ENCODE measurements around the gene KLHL17.

KLHL17 gene

DNA sequence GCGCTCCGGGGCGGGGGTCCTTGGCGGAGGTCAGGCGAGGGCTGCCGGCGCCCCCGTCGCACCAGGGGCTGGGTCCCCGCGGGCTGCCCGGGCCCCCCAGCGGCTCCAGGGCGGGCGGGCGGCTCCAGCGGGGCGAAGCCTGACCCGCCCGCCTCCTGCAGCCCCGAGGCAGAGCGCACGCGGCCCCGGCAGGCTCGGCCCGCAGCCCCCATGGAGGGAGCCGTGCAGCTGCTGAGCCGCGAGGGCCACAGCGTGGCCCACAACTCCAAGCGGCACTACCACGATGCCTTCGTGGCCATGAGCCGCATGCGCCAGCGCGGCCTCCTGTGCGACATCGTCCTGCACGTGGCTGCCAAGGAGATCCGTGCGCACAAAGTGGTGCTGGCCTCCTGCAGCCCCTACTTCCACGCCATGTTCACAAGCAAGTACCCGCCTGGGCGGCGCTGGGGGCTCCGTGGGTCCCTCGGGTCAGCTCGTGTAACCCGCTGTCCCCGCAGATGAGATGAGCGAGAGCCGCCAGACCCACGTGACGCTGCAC is 817 bp downstream of the KLHL17 start:
- H2BK15ac ChIP-seq (ENCODE audit: low read length) = peak overlapping the region; percentile 1
- H3K18ac ChIP-seq (ENCODE audit: low read length) = peak overlapping the region; percentile 87
- peaks cover 16 to 41% of the 10 kb centered on the region in 2 donors for H3K36me3 ChIP-seq (replicated peaks in 1 of 2; ENCODE audit: control insufficient read depth in 2 of 2, insufficient read depth in 2 of 2, low read length in 2 of 2)
- no peak for DNase-seq (ENCODE audit: low spot score)
- peak overlapping the region; percentile 77 for H3K9ac ChIP-seq (ENCODE audit: low read depth, low read length, poor library complexity)
- H3K4me1 ChIP-seq (ENCODE audit: control insufficient read depth in 2 of 2, insufficient read depth in 1 of 2, low read depth in 1 of 2, low read length in 2 of 2) = peaks cover 2 to 5% of the 10 kb centered on the region in 2 donors
- WGBS, 2 donors (ENCODE audit: extremely low coverage in 2 of 2, insufficient read length in 2 of 2, insufficient replicate concordance in 1 of 2) = no CpG with 5 or more reads among the region's 56 CpGs
- H3K4me2 ChIP-seq (ENCODE audit: insufficient read depth, low read length, poor library complexity, severe bottlenecking) = peak overlapping the region; percentile 93
- no peak overlapping the region for H2BK12ac ChIP-seq (ENCODE audit: low read length)
- no peak overlapping the region for H3K4ac ChIP-seq (ENCODE audit: low read length)
- H3K79me1 ChIP-seq (ENCODE audit: low read depth, low read length) = peaks cover 11% of the 10 kb centered on the region
- H3K23ac ChIP-seq (ENCODE audit: low read depth, low read length, poor library complexity) = peak overlapping the region; percentile 89
- H2BK5ac ChIP-seq (ENCODE audit: low read length) = no peak overlapping the region
- no peak overlapping the region for H4K91ac ChIP-seq (ENCODE audit: low read depth, low read length, poor library complexity)
- no peaks in the 10 kb centered on the region for H3K9me3 ChIP-seq (replicated peaks in 1 of 2; ENCODE audit: control insufficient read depth in 2 of 2, insufficient read depth in 1 of 2, low read depth in 1 of 2, low read length in 2 of 2)
- no peak overlapping the region for H2BK120ac ChIP-seq (ENCODE audit: low read depth, low read length)
- H3K4me3 ChIP-seq (ENCODE audit: low read length in 2 of 2) = peak overlapping the region; percentile 64 to 94
- peak overlapping the region; percentile 56 for H3K14ac ChIP-seq (ENCODE audit: low read length)
- peak overlapping the region; percentile 43 for H2AK5ac ChIP-seq (ENCODE audit: low read depth, low read length)
- no peak overlapping the region for H3K27ac ChIP-seq (replicated peaks; ENCODE audit: low read length)
- peak overlapping the region; percentile 90 for H2AFZ ChIP-seq (ENCODE audit: low read length)
- H3K27me3 ChIP-seq (ENCODE audit: control insufficient read depth in 3 of 3, insufficient read depth in 3 of 3, low read depth in 1 of 3, low read length in 3 of 3) = peaks cover 4 to 28% (median 7%) of the 10 kb centered on the region in 3 experiments
- no peak overlapping the region for H4K8ac ChIP-seq (ENCODE audit: low read depth, low read length)

DNA sequence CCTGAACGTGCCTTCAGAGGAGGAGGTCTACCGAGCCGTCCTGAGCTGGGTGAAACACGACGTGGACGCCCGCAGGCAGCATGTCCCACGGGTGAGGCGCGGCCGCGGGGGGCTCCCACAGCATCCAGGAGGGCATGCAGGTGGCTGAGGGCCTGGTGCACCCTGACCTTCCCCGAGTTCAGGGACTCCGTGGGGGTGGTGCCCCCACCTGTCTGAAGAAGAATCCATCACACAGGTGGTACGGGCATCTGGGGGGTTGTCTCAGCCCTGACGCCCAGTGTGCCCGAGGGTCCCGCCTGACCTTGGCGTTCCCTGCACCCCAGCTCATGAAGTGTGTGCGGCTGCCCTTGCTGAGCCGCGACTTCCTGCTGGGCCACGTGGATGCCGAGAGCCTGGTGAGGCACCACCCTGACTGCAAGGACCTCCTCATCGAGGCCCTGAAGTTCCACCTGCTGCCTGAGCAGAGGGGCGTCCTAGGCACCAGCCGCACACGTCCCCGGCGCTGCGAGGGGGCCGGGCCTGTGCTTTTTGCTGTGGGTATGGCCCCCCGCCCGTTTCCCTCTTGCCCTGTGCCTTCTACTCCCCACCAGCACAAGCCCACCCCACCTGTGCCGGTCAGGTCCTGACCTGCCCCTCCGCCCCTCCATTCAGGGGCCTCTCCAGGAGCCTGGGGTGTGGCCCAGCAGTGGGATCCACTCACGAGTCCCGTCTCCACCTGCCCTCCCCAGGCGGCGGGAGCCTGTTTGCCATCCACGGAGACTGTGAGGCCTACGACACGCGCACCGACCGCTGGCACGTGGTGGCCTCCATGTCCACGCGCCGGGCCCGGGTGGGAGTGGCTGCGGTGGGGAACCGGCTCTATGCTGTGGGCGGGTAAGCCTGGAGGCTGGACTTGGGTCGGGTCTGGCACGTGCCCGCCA is 2.3 kb downstream of the KLHL17 start:
- Histone ChIP-seq H3K9ac (ENCODE audit: low read depth, low read length, poor library complexity) (peak overlapping the region; percentile 21), H3K9me3 (replicated peaks in 1 of 2; ENCODE audit: control insufficient read depth in 2 of 2, insufficient read depth in 1 of 2, low read depth in 1 of 2, low read length in 2 of 2) (no peaks in the 10 kb centered on the region), H3K4ac (ENCODE audit: low read length) (no peak overlapping the region), H2AK5ac (ENCODE audit: low read depth, low read length) (no peak overlapping the region), H3K36me3 (replicated peaks in 1 of 2; ENCODE audit: control insufficient read depth in 2 of 2, insufficient read depth in 2 of 2, low read length in 2 of 2) (peaks cover 9 to 30% of the 10 kb centered on the region in 2 donors), H4K91ac (ENCODE audit: low read depth, low read length, poor library complexity) (no peak overlapping the region), H3K27me3 (ENCODE audit: control insufficient read depth in 3 of 3, insufficient read depth in 3 of 3, low read depth in 1 of 3, low read length in 3 of 3) (peaks cover 11 to 42% (median 21%) of the 10 kb centered on the region in 3 experiments), H2BK12ac (ENCODE audit: low read length) (no peak overlapping the region), H4K8ac (ENCODE audit: low read depth, low read length) (no peak overlapping the region), H3K27ac (replicated peaks; ENCODE audit: low read length) (no peak overlapping the region), H3K23ac (ENCODE audit: low read depth, low read length, poor library complexity) (peak overlapping the region; percentile 91), H3K14ac (ENCODE audit: low read length) (no peak overlapping the region), H3K79me1 (ENCODE audit: low read depth, low read length) (peaks cover 11% of the 10 kb centered on the region), H3K18ac (ENCODE audit: low read length) (no peak overlapping the region), H2BK5ac (ENCODE audit: low read length) (no peak overlapping the region), H2BK15ac (ENCODE audit: low read length) (no peak overlapping the region), H3K4me2 (ENCODE audit: insufficient read depth, low read length, poor library complexity, severe bottlenecking) (no peak overlapping the region), H3K4me3 (ENCODE audit: low read length in 2 of 2) (no peak overlapping the region), H3K4me1 (ENCODE audit: control insufficient read depth in 2 of 2, insufficient read depth in 1 of 2, low read depth in 1 of 2, low read length in 2 of 2) (peaks cover 7 to 10% of the 10 kb centered on the region in 2 donors), H2BK120ac (ENCODE audit: low read depth, low read length) (no peak overlapping the region), H2AFZ (ENCODE audit: low read length) (no peak overlapping the region)
- WGBS, 2 donors (ENCODE audit: extremely low coverage in 2 of 2, insufficient read length in 2 of 2, insufficient replicate concordance in 1 of 2) = no CpG with 5 or more reads among the region's 57 CpGs
- DNase-seq (ENCODE audit: low spot score) = no peak

DNA sequence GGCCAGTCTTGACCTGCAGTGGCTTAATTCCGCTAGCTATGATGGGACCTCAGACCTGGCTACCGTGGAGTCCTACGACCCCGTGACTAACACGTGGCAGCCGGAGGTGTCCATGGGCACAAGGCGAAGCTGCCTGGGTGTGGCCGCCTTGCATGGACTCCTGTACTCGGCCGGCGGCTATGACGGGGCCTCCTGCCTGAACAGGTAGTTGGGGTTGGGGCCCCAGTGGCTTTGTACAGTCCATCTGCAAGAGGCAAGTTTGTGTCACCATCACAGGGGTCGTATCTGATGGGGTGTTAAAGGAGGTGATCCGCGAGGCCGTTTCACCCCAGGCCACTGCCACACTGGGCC is 2.9 kb downstream of the KLHL17 start:
- no peak overlapping the region for H4K91ac ChIP-seq (ENCODE audit: low read depth, low read length, poor library complexity)
- H2BK5ac ChIP-seq (ENCODE audit: low read length) = no peak overlapping the region
- H2AK5ac ChIP-seq (ENCODE audit: low read depth, low read length) = no peak overlapping the region
- peaks cover 8 to 30% of the 10 kb centered on the region in 2 donors for H3K36me3 ChIP-seq (replicated peaks in 1 of 2; ENCODE audit: control insufficient read depth in 2 of 2, insufficient read depth in 2 of 2, low read length in 2 of 2)
- H3K14ac ChIP-seq (ENCODE audit: low read length) = no peak overlapping the region
- H3K9me3 ChIP-seq (replicated peaks in 1 of 2; ENCODE audit: control insufficient read depth in 2 of 2, insufficient read depth in 1 of 2, low read depth in 1 of 2, low read length in 2 of 2) = no peaks in the 10 kb centered on the region
- DNase-seq (ENCODE audit: low spot score) = no peak
- no peak overlapping the region for H3K18ac ChIP-seq (ENCODE audit: low read length)
- WGBS, 2 donors (ENCODE audit: extremely low coverage in 2 of 2, insufficient read length in 2 of 2, insufficient replicate concordance in 1 of 2) = no CpG with 5 or more reads among the region's 16 CpGs
- H3K27me3 ChIP-seq (ENCODE audit: control insufficient read depth in 3 of 3, insufficient read depth in 3 of 3, low read depth in 1 of 3, low read length in 3 of 3) = peaks cover 13 to 48% (median 27%) of the 10 kb centered on the region in 3 experiments
- no peak overlapping the region for H2BK15ac ChIP-seq (ENCODE audit: low read length)
- no peak overlapping the region for H3K4me2 ChIP-seq (ENCODE audit: insufficient read depth, low read length, poor library complexity, severe bottlenecking)
- H3K4me3 ChIP-seq (ENCODE audit: low read length in 2 of 2) = peak overlapping the region in 1 of 2 donors; percentile 44
- H3K23ac ChIP-seq (ENCODE audit: low read depth, low read length, poor library complexity) = peak overlapping the region; percentile 43
- H3K4me1 ChIP-seq (ENCODE audit: control insufficient read depth in 2 of 2, insufficient read depth in 1 of 2, low read depth in 1 of 2, low read length in 2 of 2) = peaks cover 7 to 10% of the 10 kb centered on the region in 2 donors
- no peak overlapping the region for H3K27ac ChIP-seq (replicated peaks; ENCODE audit: low read length)
- H2BK12ac ChIP-seq (ENCODE audit: low read length) = no peak overlapping the region
- no peak overlapping the region for H3K9ac ChIP-seq (ENCODE audit: low read depth, low read length, poor library complexity)
- H4K8ac ChIP-seq (ENCODE audit: low read depth, low read length) = no peak overlapping the region
- no peak overlapping the region for H2BK120ac ChIP-seq (ENCODE audit: low read depth, low read length)
- H3K4ac ChIP-seq (ENCODE audit: low read length) = no peak overlapping the region
- peaks cover 11% of the 10 kb centered on the region for H3K79me1 ChIP-seq (ENCODE audit: low read depth, low read length)
- no peak overlapping the region for H2AFZ ChIP-seq (ENCODE audit: low read length)
